GM21447 (cell line): Measurements from ENCODE around the gene FBH1.
"Not testable (repeated sequence)": the region's sequence is repeated elsewhere in the genome, so short reads cannot be mapped to it uniquely, and the experiment has no call there.

ENCODE experiments used
- ATAC-seq: cut with Tn5 transposase; IDR thresholded peaks from one replicate; pipeline ENCODE4 v1.9.1; 2021; ENCODE audit not compliant: unreplicated experiment

Gene FBH1

GRCh38 chr10:5958077-5958476 is 68.0 kb downstream of the FBH1 start:
- no peak for ATAC-seq

- no peak for ATAC-seq
Observed at GRCh38 chr10:5958675-5959074, 68.6 kb downstream of the FBH1 start.

- ATAC-seq = no peak
Observed at GRCh38 chr10:5959142-5959541, 69.1 kb downstream of the FBH1 start.

GRCh38 chr10:5959581-5960069 is 69.6 kb downstream of the FBH1 start:
- no peak for ATAC-seq

GRCh38 chr10:5960070-5960972 is 70.3 kb downstream of the FBH1 start:
- no peak for ATAC-seq

GRCh38 chr10:5960973-5961275 is 70.9 kb downstream of the FBH1 start:
- ATAC-seq = not testable (repeated sequence)

GRCh38 chr10:5961405-5962100 is 71.5 kb downstream of the FBH1 start:
- ATAC-seq = no peak

- ATAC-seq = not testable (repeated sequence)
Observed at GRCh38 chr10:5962358-5962940, 72.4 kb downstream of the FBH1 start.

GRCh38 chr10:5963071-5963470 is 73.0 kb downstream of the FBH1 start:
- ATAC-seq = no peak

GRCh38 chr10:5963591-5963990 is 73.5 kb downstream of the FBH1 start:
- ATAC-seq = no peak

- ATAC-seq = no peak
Observed at GRCh38 chr10:5964736-5965135, 74.7 kb downstream of the FBH1 start.

GRCh38 chr10:5965266-5965665 is 75.2 kb downstream of the FBH1 start:
- ATAC-seq = no peak

- no peak for ATAC-seq
Observed at GRCh38 chr10:5968037-5968680, 78.1 kb downstream of the FBH1 start.

- no peak for ATAC-seq
Observed at GRCh38 chr10:5968681-5969453, 78.8 kb downstream of the FBH1 start.

GRCh38 chr10:5970066-5970465 is 80.0 kb downstream of the FBH1 start:
- no peak for ATAC-seq

GRCh38 chr10:5970527-5970926 is 80.5 kb downstream of the FBH1 start:
- no peak for ATAC-seq

- ATAC-seq = no peak
Observed at GRCh38 chr10:5971315-5971832, 81.3 kb downstream of the FBH1 start.

- ATAC-seq = no peak
Observed at GRCh38 chr10:5971886-5972285, 81.8 kb downstream of the FBH1 start.

GRCh38 chr10:5973069-5973468 is 83.0 kb downstream of the FBH1 start:
- ATAC-seq = no peak
